ENCODE data around the gene CCDC201.

CCDC201 gene

GRCh38 chr7:45892407-45893035, 19.6 kb upstream of the CCDC201 start:
- DNase-seq: no peak

- no peak for DNase-seq
Measured at GRCh38 chr7:45891462-45892402, 18.9 kb upstream of the CCDC201 start.

DNA sequence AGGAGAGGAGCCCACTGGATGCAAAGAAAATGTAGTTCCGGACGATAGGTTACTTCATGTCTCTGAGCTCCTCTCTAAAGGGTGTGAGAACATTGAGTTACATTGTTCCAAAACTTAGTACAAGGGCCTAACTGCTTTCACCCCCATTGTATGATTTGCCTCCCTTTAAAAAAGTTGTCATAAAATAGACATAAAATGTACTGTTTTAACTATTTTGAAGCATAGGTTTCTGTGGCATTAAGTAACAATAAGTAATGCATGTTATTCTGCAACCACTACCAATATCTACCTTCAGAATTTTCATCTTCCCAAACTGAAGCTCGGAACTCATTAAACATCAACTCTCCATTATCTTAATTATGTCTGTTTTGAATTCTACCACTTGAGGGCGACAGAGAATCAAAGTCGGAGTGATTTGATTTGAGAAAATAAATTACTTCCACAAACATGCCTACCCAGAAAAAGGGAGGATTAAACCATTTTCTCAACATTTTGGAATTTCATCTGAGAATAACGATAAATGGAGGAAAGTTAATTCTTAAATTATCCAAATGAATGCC, 18.1 kb upstream of the CCDC201 start:
- peak; percentile 12 to 34 for DNase-seq

DNA sequence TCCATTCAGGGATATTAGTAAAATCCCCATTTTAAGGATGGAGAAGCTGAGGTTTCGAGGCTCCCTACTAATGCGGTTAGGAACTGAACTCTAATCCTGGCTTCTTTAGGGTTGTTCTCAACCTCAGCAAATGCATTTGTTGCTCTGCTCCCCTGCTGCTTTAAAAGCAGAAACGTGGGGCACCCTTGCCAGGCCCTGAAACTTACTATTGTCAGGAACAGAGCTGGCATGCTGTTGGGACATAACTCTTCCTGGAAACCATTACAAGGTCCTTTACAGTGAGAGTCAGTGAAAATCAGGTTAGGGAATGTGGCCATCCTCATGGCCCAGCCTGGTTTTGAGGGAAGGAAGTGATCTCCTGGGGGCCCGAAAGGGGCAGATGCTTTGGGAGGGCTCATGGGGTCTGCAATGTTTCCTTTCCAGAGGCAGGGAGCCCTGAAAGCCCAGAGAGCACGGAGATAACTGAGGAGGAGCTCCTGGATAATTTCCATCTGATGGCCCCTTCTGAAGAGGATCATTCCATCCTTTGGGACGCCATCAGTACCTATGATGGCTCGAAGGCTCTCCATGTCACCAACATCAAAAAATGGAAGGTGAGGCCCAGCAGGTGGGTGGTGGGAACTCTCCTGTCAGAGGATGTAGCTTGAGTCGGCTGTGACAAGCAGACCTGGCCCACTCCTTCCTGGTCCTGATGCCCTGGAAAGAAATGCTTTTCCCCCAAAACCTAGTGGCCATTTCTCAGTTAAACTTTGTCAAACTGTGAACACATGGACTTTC, 17.4 kb upstream of the CCDC201 start:
- DNase-seq: no peak

DNA sequence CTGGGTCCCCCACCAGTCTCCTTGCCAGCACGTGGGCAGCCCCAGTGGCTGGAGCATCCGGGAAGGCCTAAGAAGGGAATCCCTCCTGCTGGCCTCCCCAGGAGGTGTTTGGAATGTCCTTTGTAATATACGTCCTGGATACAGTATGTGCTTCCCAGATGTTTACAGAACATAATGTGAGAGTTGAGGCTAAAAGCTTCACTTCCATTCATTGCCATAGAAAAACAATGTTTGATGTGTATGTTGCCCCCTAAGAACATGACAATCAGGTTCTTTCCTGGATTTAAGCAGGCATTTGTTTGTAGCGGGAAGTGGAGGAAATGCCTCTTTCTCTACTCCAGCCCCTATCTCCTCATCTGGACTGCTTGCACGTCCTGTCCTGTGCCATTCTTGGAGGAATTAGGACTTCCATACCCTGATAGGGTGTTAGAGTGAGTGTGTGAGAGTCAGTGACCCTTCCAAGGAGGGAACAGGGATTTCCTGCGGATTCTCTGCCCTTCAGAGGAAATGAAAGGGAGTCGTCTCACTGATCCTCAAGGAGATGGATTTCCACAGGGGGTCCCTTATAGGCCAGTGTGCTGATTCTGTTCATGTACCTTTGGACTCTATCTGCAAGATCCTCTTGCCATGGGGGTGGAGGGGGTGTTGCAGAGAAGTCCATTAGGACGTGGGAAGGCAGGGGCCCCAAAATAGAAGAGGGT, 16.6 kb upstream of the CCDC201 start:
- no peak for DNase-seq

DNA sequence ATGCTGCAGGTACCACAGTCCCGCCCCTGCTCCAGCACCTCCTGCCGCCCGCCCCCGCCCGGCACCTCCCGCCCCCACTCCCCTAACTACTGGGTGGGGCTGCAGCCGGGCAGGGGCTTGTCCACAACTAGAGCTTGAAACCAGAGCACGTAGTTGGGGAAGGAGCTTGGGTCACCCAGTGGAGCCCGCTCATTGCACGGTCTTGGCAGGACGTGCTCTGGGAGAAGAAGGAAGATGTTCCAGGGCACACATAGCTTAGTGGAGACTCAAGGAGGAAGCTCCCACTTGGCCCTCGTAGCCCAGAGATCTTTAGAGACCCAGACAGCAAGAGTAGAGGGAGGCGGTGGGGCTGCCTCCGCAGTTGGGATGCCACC, 16.1 kb upstream of the CCDC201 start:
- DNase-seq: no peak

DNA sequence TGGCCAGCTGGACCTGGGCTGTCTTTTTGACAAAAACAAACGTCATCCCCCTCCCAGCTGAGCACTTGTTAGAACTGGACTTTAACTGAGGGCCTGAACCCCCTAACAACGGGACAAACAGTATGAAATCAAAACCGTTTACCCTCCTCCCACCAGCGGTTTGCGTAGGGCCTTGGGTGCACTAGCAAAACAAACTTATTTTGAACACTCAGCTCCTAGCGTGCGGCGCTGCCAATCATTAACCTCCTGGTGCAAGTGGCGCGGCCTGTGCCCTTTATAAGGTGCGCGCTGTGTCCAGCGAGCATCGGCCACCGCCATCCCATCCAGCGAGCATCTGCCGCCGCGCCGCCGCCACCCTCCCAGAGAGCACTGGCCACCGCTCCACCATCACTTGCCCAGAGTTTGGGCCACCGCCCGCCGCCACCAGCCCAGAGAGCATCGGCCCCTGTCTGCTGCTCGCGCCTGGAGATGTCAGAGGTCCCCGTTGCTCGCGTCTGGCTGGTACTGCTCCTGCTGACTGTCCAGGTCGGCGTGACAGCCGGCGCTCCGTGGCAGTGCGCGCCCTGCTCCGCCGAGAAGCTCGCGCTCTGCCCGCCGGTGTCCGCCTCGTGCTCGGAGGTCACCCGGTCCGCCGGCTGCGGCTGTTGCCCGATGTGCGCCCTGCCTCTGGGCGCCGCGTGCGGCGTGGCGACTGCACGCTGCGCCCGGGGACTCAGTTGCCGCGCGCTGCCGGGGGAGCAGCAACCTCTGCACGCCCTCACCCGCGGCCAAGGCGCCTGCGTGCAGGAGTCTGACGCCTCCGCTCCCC, 15.5 kb upstream of the CCDC201 start, which contains the start of gene IGFBP1:
Gene IGFBP1 (plus strand): TSS at position 304 of the 808 bp plus-strand sequence. CDS start 165 bp downstream, at position 469.
- peak in 1 of 2 experiments; percentile 41 for DNase-seq

DNA sequence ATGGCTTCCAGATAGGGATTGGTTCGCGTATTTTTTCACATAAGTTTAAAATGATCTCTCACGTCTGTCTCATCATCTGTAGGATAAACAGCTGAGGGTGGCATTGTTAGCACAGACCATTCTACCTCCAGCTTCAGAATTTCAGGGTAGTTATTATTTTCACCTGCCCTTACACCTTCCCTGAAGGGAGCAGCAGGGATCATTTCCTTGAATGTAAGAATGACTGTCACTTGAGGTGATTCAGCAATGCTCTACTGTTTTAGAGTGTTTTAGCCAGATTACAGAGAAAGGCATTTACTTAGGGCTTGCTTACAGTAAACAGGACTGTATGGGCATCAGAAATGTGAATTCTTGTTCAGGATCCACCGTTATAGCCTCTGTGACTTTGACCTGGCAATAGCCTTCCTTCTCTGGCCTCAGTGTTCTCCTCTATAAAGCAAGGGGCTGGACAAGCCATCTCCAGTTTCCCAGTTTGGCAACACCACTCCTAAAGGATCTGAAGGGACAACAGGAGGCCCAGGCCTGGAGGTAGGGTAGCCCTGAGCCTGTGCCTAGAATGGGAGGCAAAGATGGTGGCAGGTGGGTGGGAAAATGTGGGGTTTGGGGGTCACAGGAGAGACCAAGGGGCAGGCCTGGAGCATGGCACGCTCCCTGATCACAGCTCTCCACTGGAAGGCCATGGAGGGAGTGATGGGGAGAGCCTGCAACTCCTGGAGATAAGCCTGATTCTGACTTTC, 14.2 kb upstream of the CCDC201 start:
- DNase-seq: no peak

DNA sequence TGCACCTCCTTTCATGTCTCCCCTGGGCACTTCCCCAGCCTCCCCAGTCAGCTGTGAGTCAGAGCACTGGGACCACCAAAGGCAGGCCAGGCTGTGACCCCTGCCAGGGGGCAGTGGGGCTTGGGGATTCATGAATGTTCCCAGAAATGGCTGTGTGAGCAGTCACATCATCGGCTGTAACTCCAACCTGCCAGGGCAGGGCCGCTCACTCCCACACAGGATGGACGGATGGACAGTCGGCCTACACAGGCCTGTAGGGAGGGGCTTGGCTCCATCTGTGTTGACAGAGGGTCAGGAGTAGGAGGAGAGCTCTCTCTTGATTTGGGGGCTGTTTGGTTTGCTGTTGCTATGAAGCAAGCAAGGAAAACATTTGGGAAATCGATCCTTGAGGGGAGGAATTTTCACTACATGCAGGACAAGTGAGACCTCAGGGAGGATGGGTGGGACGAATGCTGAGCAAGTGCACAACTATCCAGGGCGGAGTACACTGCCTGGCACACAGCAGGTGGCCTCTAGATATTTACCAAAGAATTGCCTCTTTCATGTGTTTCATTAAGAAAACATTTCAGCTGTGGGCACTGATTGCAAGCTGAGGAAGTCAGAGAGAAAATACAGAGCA, 12.5 kb upstream of the CCDC201 start:
- DNase-seq: no peak

GRCh38 chr7:45884136-45884535, 11.3 kb upstream of the CCDC201 start:
- no peak for DNase-seq

DNA sequence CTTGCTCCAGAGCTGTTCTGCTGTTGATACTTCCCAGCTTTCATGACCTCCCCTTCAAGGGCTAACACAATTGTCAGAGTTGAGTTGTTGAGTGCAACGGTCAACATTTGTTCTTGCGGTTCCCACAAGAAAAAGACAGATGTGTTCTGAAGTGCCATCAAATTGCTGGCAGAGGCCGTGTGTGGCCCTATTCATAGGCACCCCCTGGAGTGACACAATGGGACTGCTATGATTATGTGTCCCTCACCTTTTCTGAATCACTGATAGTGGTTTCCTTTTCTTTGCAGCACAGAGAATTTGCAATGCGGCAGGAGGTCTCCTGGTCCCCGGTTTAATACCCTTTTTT, 9.6 kb upstream of the CCDC201 start:
- DNase-seq: peak in 1 of 2 experiments; percentile 8

GRCh38 chr7:45881759-45882464, 9.0 kb upstream of the CCDC201 start:
- DNase-seq: no peak

GRCh38 chr7:45881280-45881758, 8.4 kb upstream of the CCDC201 start:
- DNase-seq: no peak

DNA sequence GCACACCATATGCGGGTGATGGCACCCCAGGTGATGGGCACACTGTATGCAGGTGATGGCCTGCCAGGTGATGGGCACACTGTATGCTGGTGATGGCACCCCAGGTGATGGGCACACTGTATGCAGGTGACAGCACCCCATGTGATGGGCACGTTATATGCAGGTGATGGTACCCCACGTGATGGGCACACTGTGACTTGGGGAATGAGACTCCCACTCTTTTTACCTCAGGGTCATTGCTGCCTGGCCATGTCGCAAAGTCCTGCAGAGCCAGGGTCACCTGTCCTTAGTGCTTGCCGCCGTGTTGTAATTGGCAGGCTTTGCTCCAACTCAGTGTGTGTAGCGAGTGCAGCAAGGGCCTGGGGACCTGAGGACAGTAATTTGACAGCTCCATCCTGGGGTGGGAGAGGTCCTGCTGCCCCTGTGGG, 7.6 kb upstream of the CCDC201 start:
- DNase-seq: no peak

DNA sequence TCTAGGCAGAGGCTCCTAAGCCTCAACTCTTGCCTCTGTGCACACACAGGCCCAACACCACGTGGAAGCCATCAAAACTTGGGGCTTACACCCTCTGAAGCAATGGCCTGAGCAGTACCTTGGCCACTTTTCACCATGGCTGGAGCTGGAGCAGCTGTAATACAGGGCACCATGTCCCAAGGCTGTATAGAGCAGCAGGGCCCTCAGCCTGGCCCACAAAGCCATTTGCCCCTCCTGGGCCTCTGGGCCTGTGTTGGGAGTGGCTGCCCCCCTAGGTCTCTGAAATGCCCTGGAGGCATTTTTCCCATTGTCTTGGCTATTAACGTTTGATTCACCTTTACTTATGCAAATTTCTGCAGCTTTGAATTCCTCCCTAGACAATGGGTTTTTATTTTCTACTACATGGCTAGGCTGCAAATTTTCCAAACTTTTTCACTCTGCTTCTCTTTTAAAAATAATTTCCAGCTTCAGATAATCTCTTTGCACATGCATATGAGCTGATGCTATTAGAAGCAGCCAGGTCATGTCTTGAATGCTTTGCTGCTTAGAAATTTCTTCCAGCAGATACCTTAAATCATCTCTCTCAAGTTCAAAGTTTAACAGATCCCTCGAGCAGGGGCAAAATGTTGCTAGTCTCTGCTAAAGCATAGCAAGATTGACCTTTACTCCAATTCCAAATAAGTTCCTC, 5.7 kb upstream of the CCDC201 start:
- no peak for DNase-seq

- no peak for DNase-seq
Measured at GRCh38 chr7:45876519-45876918, 3.6 kb upstream of the CCDC201 start.

- no peak for DNase-seq
Measured at GRCh38 chr7:45874408-45875131, 1.7 kb upstream of the CCDC201 start.

DNA sequence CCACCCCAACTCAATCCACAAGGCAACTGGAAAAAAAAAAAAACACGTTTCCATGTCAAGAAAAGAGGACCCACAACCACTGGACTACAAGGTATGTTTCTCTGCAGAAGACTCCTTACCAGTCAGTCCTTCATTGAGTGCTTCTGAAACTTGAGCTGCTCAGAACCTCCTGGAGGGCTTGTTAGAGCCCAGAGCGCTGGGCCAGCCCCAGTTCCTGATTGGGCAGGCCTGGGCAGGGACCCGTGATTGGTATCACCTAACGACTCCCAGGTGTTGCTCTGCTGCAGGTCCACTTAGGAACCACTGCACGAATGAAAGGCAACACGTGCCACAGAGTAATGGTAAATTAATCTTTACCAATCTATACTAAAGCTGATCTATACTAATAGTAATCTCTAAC, 473 bp upstream of the CCDC201 start:
- DNase-seq: no peak

Data from NCI-H524 (cell line).